HG03097 (cell line): ENCODE measurements around the gene KRT73.

Experiments used
- ATAC-seq: cut with Tn5 transposase; IDR thresholded peaks from one replicate; pipeline ENCODE4 v1.9.1; 2021; ENCODE audit not compliant: unreplicated experiment, low FRiP score

The KRT73 gene

DNA sequence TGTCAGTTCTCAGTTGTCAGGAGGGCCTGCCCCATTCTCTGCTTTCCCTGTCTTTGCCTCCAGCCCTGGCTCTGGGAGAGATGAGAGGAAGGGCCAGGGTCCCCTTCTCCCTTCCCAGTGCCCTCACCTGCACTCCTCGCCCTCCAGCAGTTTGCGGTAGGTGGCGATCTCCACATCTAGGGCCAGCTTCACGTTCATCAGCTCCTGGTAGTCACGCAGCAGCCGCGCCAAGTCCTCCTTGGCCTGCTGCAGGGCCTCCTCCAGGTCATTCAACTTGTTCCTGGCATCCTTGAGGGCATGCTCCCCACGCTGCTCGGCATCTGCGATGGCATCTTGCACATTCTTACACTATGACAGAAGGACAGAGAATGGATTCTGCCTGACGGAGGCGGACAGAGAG, 28.3 kb upstream of the KRT73 start:
- ATAC-seq: no peak

DNA sequence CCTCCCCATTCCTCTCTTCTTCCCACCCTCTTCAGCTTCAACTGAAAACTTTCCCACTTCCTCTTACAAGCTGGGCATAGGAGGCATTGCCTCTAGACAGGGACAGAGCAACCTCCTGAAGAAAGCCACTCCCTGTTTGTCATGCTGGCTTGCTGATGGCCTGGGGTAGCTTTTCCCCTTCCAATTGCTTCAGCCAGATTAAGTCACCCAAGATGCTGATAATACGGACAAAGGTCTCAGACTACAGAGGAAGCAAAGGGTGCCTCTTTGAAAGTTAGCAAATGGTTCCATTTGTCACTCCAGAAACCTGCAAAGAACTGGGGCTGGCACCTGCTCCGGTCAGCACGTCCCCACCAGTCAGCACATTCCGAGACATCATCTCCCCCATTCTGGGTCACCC, 27.6 kb upstream of the KRT73 start:
- no peak for ATAC-seq

DNA sequence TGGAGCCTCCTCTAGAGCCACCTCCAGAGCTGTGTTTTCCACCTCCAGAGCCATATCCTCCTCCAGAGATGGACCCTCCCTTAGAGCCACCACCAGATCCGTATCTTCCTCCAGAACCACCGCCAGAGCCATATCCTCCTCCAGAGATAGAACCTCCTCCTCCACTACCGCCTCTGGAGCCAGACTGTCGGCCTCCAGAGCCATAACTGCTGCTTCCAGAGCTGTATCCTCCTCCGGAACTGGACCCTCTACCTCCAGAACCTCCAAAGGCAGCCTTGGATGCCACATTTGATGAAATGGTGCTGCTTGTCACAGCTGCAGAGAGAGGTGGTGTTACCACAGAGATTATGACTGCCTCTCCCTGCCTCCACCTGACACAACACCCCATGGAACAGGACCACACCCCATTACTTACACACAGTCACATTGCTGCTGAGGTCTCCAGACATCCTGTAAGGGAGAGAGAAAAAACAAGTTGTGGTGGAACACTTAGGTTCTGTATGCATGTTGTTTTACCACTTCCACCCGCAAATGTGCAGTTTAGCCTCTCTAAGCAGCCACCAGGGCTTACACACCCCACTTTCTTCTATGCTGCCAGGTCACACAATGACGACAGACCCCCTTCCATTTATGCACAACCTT, 26.9 kb upstream of the KRT73 start:
- no peak for ATAC-seq

DNA sequence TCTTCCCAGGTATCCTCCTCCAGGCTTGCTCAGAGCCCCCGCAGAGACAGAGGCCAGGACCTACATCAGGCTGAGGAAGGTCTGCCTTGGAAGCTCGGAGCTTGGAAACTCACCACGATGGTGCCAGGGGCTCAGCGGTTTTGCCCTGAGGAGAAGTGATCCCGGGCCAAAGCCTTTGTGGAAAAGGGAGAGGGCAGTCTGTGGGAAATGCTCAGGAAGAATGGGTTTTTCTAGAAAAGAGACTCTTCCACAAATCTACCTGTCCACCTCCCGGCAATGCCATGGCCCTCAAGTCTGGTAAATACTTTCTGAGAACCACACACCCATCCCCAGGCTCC, 25.7 kb upstream of the KRT73 start:
- ATAC-seq: no peak

DNA sequence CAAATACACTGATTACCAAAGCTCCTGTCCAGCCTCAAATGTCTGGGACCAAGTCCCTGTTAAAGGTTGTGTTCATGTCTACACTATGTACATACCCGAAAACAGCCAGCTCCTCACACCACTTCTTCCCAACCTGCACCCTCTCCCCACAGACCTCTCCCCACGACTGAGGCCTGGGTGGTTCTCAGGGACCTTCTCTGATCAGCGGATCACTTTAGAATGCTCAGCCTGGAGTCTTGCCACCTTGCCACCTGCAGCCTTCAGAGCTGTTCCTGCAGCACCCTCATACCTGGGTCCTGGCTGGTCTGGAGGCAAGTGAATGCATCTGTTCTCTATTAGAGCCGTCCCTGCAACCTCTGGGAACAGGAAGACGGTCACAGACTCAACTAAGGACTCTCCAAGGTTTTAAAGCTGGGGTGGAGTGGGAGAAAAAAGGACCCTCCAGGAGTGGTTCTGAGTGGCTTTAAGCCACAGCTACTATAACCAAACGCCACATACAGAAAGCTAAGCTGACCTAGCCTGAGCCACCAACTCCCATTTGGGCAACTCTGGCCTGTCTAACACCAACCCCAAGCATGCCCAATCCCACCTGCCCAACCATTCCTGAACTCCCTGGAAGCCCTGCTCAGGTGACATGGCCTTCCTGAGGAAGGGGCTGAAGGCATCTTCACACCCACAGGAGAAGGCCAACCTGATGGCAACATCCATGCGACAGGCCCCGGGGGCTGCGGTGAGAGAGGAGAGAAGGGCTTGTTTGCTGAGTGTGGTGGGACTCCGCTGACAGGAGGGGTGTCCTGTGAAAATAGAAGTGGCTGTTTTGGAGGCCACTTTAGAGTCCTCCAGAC, 25.1 kb upstream of the KRT73 start:
- no peak for ATAC-seq

DNA sequence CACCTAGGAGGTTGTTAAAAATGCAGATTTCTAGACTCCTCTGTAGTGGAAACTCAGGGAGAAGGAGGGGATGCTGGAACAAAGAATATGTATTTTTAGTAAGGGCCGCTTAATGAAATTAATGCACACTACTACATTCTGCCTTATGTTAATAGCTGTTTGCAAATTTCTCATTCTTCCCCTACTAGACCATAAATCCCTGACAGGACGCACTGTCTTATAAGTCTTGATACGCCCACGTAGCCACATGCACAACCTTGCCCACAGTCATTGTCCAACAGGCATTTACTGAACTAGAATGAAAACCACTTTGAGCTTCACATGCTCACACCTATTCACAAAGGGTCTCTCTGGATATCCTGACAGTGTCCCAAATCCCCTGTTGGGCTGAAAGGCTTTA, 23.1 kb upstream of the KRT73 start:
- no peak for ATAC-seq

DNA sequence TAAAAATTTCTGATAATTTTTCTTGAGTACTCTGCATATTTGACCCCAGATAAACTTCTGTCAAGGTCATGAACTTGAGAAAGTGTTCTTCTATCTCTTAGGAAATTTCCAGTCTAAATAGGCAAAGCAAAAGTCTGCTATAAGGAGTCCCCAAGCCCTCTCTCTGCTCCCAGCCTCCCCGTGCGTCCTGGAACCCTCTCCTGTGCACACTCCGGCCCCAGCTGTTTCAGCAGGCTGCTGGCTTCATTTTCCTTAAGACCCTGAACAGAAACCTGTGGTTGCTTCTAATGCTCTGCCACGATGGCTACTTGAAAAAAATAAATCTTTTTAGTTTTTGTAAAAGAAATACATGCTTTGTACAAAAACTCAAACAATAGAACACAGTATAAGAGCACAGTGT, 18.9 kb upstream of the KRT73 start:
- ATAC-seq: no peak

DNA sequence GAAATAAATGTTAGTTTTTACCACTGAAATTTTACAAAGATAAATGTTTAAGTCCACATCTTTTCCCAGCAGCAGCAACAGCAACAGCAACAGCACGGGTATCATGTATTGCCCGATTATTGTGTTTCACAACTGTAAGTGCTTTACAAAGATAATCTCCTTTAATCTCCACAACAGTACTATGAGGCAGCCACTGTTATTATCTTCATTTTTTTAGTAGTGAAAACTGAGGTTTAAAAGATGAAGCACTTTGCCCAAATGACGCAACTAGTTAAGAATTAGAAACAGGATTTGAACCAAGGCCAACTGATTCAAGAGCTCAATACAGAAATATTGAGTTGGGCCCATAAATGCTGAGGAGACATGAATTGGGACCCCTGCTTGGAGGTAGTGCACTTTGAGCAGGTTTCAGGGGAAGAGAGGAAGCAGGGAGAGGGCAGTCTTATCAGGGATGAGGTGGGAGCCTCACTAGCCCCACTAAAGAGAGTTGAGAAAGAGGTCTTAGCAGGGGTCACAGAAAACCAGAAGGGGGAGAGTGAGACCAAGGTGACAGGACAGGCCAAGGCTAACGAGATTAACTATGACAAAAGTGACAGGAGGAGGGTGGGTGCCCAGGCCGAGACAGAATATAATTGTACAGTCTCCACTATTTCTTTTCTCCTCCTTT, 18.4 kb upstream of the KRT73 start:
- no peak for ATAC-seq

DNA sequence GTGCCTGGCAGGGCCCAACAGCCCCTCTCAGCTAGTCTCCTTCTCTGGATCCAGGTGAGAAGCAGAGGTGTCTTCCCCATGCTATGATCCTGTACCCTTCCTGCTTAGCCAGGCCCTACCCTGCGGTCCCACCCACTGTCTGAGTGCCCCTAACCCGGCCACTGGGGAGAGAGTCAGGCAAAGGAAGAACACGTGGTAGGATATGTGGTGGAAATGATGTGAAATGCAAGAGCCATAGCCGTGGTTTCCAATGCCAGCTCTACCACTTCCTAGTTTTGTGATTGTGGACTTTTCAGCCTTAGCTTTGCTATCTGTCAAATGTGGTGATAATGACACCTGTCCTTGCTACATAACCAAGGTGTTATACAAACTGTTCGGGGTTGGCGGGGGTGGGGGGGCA, 17.8 kb upstream of the KRT73 start:
- no peak for ATAC-seq

DNA sequence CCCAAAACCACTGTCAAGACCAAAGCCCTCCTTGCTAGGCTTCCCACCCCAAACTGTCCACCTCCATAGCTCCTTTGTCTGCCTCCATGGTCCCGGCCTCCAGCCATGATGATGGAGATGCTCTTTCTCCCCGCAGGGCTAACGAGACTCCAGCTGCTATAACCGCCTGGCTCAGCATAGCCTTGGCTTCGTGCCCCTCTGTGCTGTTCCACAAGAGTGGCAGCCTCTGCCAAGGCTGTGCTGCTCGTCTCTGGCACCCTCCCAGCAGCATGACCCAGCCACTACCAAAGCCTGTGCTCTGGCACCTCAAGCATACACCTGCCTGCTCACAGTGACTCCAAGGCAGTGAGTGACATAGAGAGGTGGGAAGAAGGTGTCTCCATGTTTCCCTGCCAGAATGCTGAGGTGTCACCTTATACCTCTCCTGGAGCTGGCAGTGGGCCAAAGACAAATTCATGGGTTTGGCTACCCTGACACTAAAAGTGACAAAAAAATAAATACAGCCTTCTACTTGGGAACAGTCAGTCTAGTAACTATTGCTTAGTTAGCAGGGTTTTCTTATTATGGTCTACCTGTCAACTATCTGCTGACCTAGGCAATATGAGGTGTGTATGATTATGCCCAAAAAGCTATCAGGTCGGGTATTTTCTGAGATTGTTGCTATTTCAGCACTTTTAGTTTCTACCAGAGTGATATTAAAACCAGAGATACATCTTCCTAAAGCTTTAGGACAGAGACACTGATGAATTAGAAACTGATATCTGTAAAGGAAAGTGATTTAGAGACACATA, 16.1 kb upstream of the KRT73 start:
- no peak for ATAC-seq

DNA sequence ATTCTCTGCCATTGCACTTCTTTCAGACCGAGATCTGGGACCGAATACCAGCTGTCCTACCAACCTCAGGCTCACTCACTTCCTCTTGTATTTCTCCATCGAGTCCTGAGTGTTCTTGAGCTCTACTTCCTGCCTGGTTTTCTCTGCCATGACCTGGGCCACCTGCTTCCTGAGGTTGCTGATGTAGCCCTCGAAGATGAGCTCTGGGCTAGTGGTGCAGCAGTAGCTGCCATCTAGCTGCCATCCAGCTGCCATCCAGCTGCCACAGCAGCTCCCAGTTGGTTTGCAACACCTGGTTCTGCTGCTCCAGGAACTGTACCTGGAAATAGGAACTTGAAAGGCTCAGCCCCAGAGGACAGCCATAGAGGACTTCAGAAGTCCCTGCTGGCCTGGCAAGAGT, 15.0 kb upstream of the KRT73 start:
- ATAC-seq: no peak

DNA sequence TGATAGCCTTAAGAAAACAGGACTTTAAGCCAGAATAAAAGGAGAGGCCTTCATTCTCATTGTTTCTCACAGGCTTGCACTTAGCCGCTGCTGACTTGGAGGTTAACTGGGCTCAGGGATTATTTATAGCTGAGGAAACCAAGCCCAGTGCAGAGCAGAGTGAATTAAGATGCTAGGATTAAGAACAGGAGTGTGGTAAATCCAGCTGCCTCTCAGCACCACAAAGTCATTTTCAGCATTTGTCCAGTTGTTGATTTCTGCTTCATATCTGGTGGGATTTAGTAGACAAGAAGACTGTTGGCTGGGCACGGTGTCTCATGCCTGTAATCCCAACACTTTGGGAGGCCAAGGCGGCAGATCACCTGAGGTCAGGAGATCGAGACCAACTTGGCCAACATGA, 14.3 kb upstream of the KRT73 start:
- ATAC-seq: no peak

DNA sequence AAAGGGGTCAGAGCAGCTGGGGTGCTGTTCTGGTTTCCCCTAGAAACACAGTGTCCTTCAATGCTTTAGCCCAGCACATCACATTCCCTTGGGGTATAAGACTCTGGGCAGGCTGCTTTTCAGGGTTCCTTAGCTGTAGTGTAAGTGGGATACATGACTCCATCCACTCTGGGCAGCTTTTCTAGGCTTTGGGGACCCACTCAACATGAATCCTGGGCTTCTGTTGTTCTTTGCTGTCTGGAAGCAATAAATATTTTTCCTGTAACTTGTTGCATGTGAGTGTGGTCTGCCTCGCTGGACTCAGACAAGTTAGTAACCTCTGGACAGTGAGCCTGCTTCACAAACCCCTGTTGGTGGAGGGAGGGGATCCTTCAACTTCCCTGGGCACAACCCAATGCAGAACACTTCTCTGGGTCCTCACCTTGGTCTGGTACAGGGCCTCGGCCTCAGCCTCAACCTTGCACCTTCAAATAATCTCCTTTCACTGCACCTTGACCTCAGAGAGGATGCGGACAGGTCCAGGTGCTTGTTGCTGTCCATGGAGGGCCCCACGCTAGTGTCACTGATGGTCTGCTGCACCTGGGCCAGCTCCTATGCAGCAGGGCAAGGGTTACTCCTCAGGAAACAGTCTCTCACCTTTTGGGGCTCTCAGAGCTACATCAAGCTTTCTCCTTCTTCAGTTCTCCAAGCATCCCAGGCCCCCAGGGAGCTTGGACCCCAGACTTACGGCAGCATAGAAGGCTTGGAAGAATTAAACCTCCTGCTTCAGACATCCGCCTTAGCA, 13.5 kb upstream of the KRT73 start:
- ATAC-seq: no peak

DNA sequence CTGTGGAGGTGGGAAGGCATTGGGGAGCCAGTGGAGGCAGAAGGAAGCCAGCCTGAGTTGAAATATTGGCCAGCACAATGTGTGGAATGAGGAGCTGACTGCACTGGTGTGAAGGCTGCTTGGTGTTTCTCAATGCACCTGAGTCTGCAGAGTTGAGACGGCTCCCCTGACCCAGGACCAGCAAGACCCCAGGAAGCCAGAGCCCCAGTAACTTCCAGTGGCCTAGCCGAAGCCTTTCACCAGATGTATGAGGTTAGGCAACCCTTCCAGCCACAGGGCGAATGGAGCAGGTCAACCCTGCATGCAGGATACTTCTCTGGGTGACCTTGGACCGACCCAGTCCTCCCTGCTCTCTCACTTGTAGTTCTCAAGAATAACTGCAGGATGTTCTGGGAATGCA, 12.9 kb upstream of the KRT73 start:
- no peak for ATAC-seq

DNA sequence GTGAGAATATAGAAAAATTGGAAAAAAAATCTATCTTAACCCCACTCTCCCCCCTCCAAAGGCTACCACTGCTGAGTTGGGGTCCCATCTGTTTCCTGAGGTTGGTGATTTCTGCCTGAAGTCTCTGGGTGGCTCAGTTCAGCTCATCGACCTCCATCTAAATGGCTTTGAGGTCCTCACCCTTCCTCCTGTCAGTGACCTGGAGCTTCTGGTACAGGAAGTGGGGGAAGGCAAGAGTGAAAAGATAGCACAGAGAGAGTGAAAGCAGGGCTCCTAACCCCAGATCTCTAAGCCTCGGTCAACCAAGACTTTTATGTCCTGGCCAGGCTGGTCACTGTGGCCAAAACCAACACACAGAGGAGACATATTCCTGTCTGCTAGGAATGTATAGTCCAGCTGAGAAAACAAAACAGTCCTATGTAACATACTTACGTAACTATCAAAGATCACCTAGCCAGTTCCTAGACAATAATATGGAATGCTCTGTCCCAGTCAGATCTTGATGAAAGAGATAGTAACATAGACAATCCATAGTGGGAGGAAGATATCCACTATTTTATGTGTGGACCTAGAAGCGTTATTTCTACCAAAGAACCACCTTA, 12.3 kb upstream of the KRT73 start:
- no peak for ATAC-seq

DNA sequence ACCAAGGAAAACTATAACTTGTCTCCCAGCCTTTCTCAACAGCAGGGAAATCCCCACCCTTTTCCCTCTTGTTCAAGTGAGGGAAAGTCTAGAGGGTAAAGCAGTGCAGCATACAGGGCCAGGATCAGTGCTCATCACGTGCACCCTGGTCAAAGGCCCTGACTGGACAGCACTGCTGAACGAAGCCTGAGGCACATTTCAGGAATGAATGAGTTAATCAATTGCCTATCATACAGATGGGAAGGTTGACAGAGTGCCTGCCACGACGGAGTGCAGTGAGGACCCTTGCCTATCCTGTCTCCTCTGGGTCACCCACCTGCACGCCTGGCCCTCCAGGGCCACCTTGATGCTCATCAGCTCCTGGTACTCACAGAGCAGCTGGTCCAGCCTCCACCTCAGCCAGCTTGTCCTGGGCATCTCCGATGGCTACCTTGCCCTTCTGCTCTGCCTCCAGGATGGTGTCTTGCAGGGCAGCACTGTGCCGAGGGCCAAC, 11.7 kb upstream of the KRT73 start:
- no peak for ATAC-seq

DNA sequence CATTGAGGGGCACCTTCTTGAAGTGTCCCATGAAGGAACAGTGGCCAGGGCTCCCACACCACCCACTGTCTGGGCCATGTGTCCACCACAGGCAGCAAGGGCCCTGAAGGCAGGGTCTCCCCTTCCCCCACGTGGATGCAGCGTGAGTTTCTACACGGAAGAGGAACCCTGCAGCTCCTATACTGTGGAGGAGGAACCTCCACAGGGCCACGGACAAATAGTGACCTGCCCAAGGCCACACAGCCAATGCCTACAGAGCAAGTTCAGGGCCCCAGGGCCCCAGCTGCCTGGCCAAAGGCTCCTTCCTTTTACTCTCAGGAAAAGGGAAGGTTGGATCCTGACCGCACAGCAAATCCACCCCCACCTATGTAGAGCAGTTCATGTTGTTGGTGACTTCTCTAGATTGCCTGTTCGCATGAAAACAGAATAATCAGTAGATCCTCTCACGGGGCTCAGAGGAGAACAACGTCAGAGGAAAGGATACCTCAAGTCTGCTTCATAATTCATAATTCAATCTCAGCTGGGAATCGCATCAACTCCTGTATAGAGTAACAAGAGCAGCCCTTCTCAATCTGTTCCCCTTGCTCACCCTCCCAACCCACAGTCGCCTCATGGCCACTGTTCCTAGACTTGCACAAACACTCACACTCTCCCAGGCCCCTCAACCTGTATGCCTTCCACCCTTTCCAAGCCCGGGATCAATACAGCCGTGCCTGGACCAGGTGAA, 11.1 kb upstream of the KRT73 start:
- no peak for ATAC-seq

DNA sequence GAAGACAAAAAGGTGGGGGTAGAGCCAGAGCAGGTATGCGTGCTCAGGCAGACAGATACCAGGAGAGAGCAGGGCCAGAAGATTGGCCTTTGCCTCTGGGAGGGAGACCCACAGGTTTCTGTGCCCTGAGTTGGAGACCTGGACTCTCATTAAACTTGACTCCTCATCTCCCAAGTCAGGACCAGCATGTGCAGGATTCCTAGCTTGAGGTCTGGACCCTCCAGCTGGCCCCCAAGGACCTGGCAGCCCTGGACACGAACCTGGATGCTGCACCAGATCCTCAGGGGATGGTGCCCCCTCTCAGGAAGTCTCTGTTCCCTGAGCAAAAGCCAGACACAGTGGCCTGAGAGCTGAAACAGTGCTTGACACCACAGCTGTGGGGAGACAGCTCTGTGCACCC, 10.5 kb upstream of the KRT73 start:
- no peak for ATAC-seq

DNA sequence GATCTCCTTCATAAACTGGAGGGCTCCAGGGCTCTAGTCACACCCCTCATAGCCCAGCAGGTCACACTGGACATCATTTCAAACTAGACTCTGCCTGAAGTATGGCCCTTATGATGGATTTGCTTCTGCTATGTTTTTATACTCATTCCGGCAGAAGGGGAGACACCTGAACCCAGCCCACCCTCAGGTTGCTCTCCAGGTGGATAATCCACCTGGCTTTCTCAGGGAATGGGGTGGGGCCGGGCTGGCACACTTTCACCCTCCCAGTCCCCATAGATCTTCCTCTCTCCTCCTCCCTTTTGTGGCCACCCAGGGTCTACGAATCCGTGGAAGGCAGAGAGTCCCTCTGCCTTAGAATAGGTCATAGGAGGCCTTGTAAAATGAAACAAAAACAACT, 9.8 kb upstream of the KRT73 start:
- no peak for ATAC-seq
